A673 (cell line): ENCODE results near the gene RALA.

Experiments used
- CTCF ChIP-seq: fragments of 300-800, 200-600 bp; sonication (generic); conservative IDR thresholded peaks from 2 replicates; pipeline ENCODE4 v1.5.1; 2017; ENCODE audit warnings: low read depth, mild to moderate bottlenecking, antibody characterized with exemption, low read length, moderate library complexity, mixed read lengths
- EZH2 ChIP-seq: fragments of 200-600 bp; sonication (generic); IDR thresholded peaks from 2 replicates; pipeline ENCODE4 v1.6.1; 2017; ENCODE audit warnings: borderline replicate concordance, low read depth, mild to moderate bottlenecking, mixed read lengths, antibody characterized with exemption, low read length; ENCODE audit not compliant: poor library complexity, severe bottlenecking

GRCh38 chr7:39732837-39733804 is 109.7 kb downstream of the RALA start:
- no peak for TF ChIP-seq CTCF
- TF ChIP-seq EZH2, result no peak
